Erythroblast (primary cell): Measurements from ENCODE around the gene APOF.
"Not testable (repeated sequence)": the region's sequence is repeated elsewhere in the genome, so short reads cannot be mapped to it uniquely, and the experiment has no call there.

Experiments used
- GATA1 ChIP-seq: IDR thresholded peaks from 2 replicates; pipeline ENCODE4 v1.6.1; 2011; ENCODE audit warnings: low read depth, mild to moderate bottlenecking, control low read depth, low read length, moderate library complexity
- POLR2A ChIP-seq: IDR thresholded peaks from 2 replicates; pipeline ENCODE4 v1.6.1; 2011; ENCODE audit warnings: mild to moderate bottlenecking, low read length

DNA sequence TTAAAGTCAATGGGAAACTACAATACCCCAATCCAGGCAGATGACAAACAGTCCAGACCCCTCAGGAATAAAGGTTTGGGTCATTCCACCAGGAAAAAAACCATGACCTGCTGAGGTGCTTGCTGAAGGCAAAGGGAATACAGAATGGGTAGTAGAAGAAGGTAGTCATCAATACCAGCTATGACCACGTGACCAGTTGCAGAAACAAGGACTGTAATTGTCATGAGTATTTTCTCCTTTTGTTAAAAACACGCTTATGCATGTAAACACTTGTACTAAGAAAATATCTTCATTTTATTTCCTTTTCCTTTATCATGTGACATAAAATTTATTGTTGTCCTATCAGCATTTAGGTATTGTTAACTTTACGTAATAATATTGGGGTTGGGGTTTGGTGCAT is 41.6 kb upstream of the APOF start:
- TF ChIP-seq POLR2A, GATA1: not testable (repeated sequence)
